Right atrium auricular region (tissue), 2 donors: ENCODE data around the gene CXCL11. TPM values are rescaled to one million over a fixed set of nuclear protein-coding genes. Genes with fewer than 3 reads are reported as not detected.
"Not testable (repeated sequence)": the region's sequence is repeated elsewhere in the genome, so short reads cannot be mapped to it uniquely, and the experiment has no call there.

Experiments
- DNase-seq: peaks from one replicate; pipeline ENCODE4 v3.0.0-alpha.2; 2019; ENCODE audit warnings: low spot score
- H3K27ac ChIP-seq, 2 donors: fragments of 200-600 bp; sonication (generic); 1 replicate in 1 of 2; 2 replicates in 1 of 2; pipeline ENCODE4 v1.5.1; 2016 to 2019
- H3K27me3 ChIP-seq, 2 donors: fragments of 200-600 bp; sonication (generic); one replicate each; pipeline versions ENCODE4 v1.5.1 to v1.6.0; 2017 to 2019
- H3K36me3 ChIP-seq: fragments of 200-600 bp; sonication (generic); one replicate; pipeline ENCODE4 v1.5.1; 2016
- H3K4me1 ChIP-seq, 2 donors: fragments of 200-600 bp; sonication (generic); one replicate each; pipeline versions ENCODE4 v1.5.1 to v1.6.0; 2017 to 2019
- H3K4me3 ChIP-seq, 2 donors: fragments of 200-600 bp; sonication (generic); 1 replicate in 1 of 2; 2 replicates in 1 of 2; pipeline ENCODE4 v1.5.1; 2017 to 2019; ENCODE audit warnings: mild to moderate bottlenecking in 1 of 2, moderate library complexity in 1 of 2
- H3K9me3 ChIP-seq, 2 donors: fragments of 200-600 bp; sonication (generic); one replicate each; pipeline ENCODE4 v1.5.1; 2019
- total RNA-seq, 2 donors: library from RNA; depleted of rRNA; stranded (reverse); fragments of >200 nt; gene quantifications; one replicate each; pipeline ENCODE4 v1.1.0, GENCODE V29; 2016
- TF ChIP-seq, protein P1 (sequence below), 2 donors: fragments of 200-600 bp; sonication (generic); IDR thresholded peaks; one replicate each; pipeline ENCODE4 v1.5.1; 2019; ENCODE audit warnings: antibody characterized with exemption in 2 of 2

The CXCL11 gene
- total RNA-seq, 2 donors from 2014 or later: not detected

DNA sequence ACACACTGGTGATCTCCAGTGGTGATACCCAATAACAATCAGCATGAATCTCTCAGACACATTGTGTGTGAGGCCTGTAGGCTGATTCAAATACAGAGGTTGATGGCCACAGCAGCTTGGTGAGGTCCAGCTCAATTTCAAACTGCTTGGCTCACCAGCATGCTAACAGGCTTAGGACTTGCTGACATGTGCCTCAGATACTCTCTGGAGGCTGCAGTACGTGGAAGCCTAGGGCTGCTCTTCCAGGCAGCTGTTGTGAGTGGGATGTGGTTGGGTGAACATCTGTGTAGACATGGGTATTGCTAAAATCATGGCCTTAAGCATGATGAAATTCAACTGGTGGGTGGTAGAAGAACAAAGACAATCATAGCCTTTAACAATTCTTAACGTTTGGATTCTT, 32.8 kb downstream of the CXCL11 start:
- H3K27me3 ChIP-seq: no peaks in the 10 kb centered on the region
- no peak overlapping the region for H3K4me3 ChIP-seq
- H3K27ac ChIP-seq: no peak overlapping the region
- TF ChIP-seq, protein P1, sequence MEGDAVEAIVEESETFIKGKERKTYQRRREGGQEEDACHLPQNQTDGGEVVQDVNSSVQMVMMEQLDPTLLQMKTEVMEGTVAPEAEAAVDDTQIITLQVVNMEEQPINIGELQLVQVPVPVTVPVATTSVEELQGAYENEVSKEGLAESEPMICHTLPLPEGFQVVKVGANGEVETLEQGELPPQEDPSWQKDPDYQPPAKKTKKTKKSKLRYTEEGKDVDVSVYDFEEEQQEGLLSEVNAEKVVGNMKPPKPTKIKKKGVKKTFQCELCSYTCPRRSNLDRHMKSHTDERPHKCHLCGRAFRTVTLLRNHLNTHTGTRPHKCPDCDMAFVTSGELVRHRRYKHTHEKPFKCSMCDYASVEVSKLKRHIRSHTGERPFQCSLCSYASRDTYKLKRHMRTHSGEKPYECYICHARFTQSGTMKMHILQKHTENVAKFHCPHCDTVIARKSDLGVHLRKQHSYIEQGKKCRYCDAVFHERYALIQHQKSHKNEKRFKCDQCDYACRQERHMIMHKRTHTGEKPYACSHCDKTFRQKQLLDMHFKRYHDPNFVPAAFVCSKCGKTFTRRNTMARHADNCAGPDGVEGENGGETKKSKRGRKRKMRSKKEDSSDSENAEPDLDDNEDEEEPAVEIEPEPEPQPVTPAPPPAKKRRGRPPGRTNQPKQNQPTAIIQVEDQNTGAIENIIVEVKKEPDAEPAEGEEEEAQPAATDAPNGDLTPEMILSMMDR (IDR thresholded peaks at IDR 0.05): no peak
- H3K36me3 ChIP-seq: no peaks in the 10 kb centered on the region
- H3K4me1 ChIP-seq: peaks cover 0 to 4% of the 10 kb centered on the region in 2 donors
- no peak for DNase-seq
- no peaks in the 10 kb centered on the region for H3K9me3 ChIP-seq

DNA sequence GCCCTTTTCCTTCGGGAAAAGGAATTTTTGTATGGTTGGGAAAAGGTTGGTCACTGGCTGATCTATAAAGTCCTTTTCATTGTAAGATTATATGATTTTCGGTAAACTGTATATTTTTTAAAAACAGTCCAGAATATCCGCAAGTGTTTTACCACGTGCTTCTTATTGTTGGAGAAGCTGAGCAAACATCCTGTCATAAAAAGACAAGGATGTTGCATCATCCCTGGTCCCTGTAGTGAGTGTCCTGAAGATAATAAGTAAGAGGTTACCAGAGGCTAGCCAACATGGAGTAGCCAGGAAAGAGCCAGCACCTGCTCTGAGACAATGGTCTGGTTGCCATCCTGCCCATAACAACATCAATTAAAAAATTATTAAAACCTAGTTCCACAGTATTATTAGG, 33.7 kb downstream of the CXCL11 start:
- no peak for DNase-seq
- Histone ChIP-seq H3K36me3 (no peaks in the 10 kb centered on the region), H3K9me3 (no peaks in the 10 kb centered on the region), H3K4me3 (no peak overlapping the region), H3K27me3 (no peaks in the 10 kb centered on the region), H3K4me1 (peaks cover 0 to 4% of the 10 kb centered on the region in 2 donors), H3K27ac (no peak overlapping the region)
- TF ChIP-seq, protein P1 (IDR thresholded peaks at IDR 0.05): no peak

DNA sequence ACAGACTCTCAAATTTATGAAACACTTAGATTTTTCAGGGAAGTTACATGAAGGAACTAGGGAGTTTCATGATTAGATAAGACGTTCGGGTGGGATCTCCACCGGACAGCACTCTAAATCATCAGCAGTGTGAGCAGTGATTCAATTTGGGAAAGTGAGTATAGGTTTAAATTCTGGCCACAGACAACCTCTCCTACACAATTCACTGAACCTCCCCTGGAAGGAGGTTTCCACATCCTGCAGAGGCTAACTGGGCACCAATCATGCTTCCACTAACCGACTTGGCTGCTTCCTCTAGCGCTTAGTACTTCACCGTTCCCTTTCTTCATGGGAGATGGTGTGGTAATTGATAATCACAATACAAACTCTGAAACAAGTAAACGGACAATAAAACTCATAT, 34.2 kb downstream of the CXCL11 start:
- TF ChIP-seq, protein P1 (IDR thresholded peaks at IDR 0.05): no peak
- Histone ChIP-seq H3K27ac (no peak overlapping the region), H3K9me3 (no peaks in the 10 kb centered on the region), H3K27me3 (no peaks in the 10 kb centered on the region), H3K36me3 (no peaks in the 10 kb centered on the region), H3K4me3 (no peak overlapping the region), H3K4me1 (peaks cover 0 to 4% of the 10 kb centered on the region in 2 donors)
- DNase-seq: no peak

DNA sequence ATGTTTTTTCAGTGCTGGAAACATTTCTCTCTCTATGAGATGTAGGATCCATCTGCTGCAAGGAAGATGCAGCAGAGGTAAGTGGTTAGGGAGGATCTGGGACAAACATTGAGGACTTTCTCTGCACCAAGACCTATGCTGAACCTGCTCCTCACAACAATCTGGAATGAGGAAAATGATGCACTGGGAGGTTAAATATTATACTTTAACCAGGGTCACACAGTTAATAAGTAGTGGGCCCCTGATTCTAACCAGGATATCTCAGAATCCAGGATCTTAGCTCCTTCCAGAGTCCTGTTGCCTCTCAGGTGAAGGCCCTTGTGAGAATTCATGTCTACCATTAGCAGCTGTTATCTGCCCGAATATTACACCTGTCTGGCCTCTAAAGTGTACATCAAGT, 35.6 kb downstream of the CXCL11 start:
- no peak for DNase-seq
- Histone ChIP-seq H3K4me3 (no peak overlapping the region), H3K4me1 (peaks cover 0 to 4% of the 10 kb centered on the region in 2 donors), H3K27ac (no peak overlapping the region), H3K27me3 (no peaks in the 10 kb centered on the region), H3K9me3 (no peaks in the 10 kb centered on the region), H3K36me3 (no peaks in the 10 kb centered on the region)
- TF ChIP-seq, protein P1 (IDR thresholded peaks at IDR 0.05): no peak

DNA sequence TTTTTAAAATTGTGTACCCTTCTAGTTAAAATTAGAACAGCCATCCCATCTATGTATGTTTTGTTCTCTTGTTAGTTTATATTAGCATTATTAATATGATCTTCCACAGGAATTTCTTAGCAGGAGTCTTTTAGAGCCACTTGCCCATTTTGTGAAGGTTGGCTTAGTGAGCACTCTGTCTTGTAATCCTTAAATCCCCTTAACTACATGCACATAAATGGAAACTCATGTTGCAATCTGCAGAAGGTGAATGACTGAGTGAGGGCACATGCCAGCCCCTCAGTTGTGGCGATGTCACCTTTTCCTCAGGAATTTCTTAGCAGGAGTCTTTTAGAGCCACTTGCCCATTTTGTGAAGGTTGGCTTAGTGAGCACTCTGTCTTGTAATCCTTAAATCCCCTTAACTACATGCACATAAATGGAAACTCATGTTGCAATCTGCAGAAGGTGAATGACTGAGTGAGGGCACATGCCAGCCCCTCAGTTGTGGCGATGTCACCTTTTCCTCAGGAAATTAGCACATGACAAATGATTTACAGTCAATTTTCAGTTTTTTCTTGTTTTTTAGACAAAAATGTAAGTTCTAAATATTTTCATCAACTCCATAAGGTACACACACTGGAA, 37.2 kb downstream of the CXCL11 start:
- H3K27me3 ChIP-seq, H3K27ac ChIP-seq, H3K4me3 ChIP-seq, DNase-seq, H3K4me1 ChIP-seq, H3K36me3 ChIP-seq, H3K9me3 ChIP-seq: not testable (repeated sequence)

DNA sequence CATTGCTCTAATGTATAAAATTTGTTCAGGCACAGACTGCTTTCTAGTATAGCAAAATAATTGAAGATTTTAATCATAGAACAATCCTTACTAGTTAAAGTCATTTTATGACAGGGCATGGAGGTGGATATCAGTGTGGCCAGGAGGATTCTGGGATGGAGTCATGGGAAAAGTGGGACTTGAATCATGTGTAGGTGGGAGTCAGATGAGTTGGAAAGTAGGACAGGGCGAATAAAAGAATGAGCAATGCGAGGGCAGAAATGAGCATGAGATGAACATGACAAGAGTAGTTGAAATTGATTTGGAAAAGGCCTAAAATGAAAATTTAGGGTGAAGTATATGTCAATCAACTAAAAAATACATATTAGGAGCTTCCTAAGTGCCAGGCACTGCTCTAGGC, 37.9 kb downstream of the CXCL11 start:
- no peak for DNase-seq
- Histone ChIP-seq H3K9me3 (no peaks in the 10 kb centered on the region), H3K27me3 (no peaks in the 10 kb centered on the region), H3K4me1 (peaks cover 0 to 2% of the 10 kb centered on the region in 2 donors), H3K36me3 (no peaks in the 10 kb centered on the region), H3K4me3 (no peak overlapping the region), H3K27ac (no peak overlapping the region)
- TF ChIP-seq, protein P1 (IDR thresholded peaks at IDR 0.05): no peak
